HTR-8/SVneo (cell line): ENCODE measurements around the gene GCK.
A peak's percentile ranks its signal among the peaks of the same experiment; 100 is the strongest.
"Not testable (repeated sequence)": the region's sequence is repeated elsewhere in the genome, so short reads cannot be mapped to it uniquely, and the experiment has no call there.

Source experiments
- DNase-seq: peaks from one replicate; pipeline ENCODE4 v3.0.0; 2011; ENCODE audit warnings: low spot score, mixed read lengths; ENCODE audit not compliant: insufficient read length
- FAIRE-seq: peaks from 2 replicates; lab custom pipeline; 2011; peaks lifted over from hg19 to GRCh38; lab: Jason Lieb, UNC

Gene GCK

GRCh38 chr7:44128721-44129582, 60.3 kb downstream of the GCK start:
- DNase-seq (no peak), FAIRE-seq (peak; percentile 85)

GRCh38 chr7:44127161-44127560, 62.1 kb downstream of the GCK start:
- no peak for FAIRE-seq
- no peak for DNase-seq

GRCh38 chr7:44126574-44126973, 62.7 kb downstream of the GCK start:
- FAIRE-seq, DNase-seq: not testable (repeated sequence)

- DNase-seq = no peak
- no peak for FAIRE-seq
Observed at GRCh38 chr7:44124822-44125202, 64.4 kb downstream of the GCK start.

GRCh38 chr7:44123190-44124003, 65.8 kb downstream of the GCK start, which contains the start of gene POLD2:
Gene POLD2, minus strand, starts transcription at chr7:44123548. Its CDS starts 1,495 bp downstream, at chr7:44122053.
- peak; percentile 96 for FAIRE-seq

GRCh38 chr7:44122529-44122928, 66.7 kb downstream of the GCK start:
- DNase-seq (no peak), FAIRE-seq (no peak)

More at GRCh38 chr7:44123190-44124003, 65.8 kb downstream of the GCK start, which contains the start of gene POLD2:
- peak; percentile 99 for DNase-seq

GRCh38 chr7:44121761-44122420, 67.3 kb downstream of the GCK start:
- no peak for DNase-seq

GRCh38 chr7:44120395-44120794, 68.8 kb downstream of the GCK start:
- no peak for FAIRE-seq
- DNase-seq = no peak

More at GRCh38 chr7:44121761-44122420, 67.3 kb downstream of the GCK start:
- FAIRE-seq = peak; percentile 16

GRCh38 chr7:44119829-44120380, 69.3 kb downstream of the GCK start:
- DNase-seq = no peak
- no peak for FAIRE-seq

- no peak for FAIRE-seq
- no peak for DNase-seq
Observed at GRCh38 chr7:44117801-44118429, 71.3 kb downstream of the GCK start.

GRCh38 chr7:44116789-44117666, 72.2 kb downstream of the GCK start:
- DNase-seq (no peak), FAIRE-seq (no peak)

GRCh38 chr7:44116087-44116788, 73.0 kb downstream of the GCK start:
- FAIRE-seq = no peak
- DNase-seq = no peak

- FAIRE-seq = no peak
- DNase-seq = no peak
Observed at GRCh38 chr7:44114586-44115310, 74.5 kb downstream of the GCK start.

GRCh38 chr7:44113764-44114354, 75.4 kb downstream of the GCK start:
- no peak for DNase-seq
- no peak for FAIRE-seq

- DNase-seq (no peak), FAIRE-seq (no peak)
Observed at GRCh38 chr7:44112997-44113763, 76.1 kb downstream of the GCK start.

- FAIRE-seq (no peak), DNase-seq (no peak)
Observed at GRCh38 chr7:44112231-44112996, 76.8 kb downstream of the GCK start.
